ENCODE measurements around the gene BTG4. TPM values are rescaled to one million over a fixed set of nuclear protein-coding genes. Genes with fewer than 3 reads are reported as not detected.
A peak's percentile ranks its signal among the peaks of the same experiment; 100 is the strongest.

BTG4 gene
- total and polyA plus RNA-seq, 2 experiments from 2014 or later: 0.33 TPM; not detected in 1

DNA sequence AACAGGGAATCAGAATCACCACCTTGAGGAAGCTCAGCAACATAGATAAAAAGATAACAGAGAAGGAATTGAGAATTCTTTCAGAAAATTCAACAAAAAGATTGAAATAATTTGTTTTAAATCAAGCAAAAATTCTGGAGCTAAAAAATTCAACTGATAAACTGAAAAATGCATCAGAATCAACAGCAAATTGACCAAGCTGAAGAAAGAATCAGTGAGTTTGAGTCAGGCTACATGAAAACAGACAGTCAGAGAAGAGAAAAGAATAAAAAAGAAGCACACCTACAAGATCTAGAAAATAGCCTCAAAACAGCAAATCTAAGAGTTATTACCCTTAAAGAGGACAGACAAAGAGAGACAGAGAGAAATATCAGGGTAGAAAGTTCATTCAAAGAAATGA lies 28.8 kb downstream of the BTG4 start:
- in situ Hi-C loops (cut with MboI): no loop called here
- H3K36me3 ChIP-seq (ENCODE audit: low read depth): no peaks in the 10 kb centered on the region
- H4K20me1 ChIP-seq (ENCODE audit: insufficient read depth): no peaks in the 10 kb centered on the region
- H3K9me3 ChIP-seq (ENCODE audit: low read depth): peaks cover 3% of the 10 kb centered on the region
- DNase-seq: no peak
- no peak overlapping the region for H2AFZ ChIP-seq
- no peak overlapping the region for H3K27ac ChIP-seq
- no peak for TF ChIP-seq EZH2 (IDR thresholded peaks at IDR 0.05; ENCODE audit: insufficient read depth, poor library complexity, severe bottlenecking)
- TF ChIP-seq EZH2phosphoT487 (IDR thresholded peaks at IDR 0.05; ENCODE audit: insufficient read depth, low read depth): no peak
- no peaks in the 10 kb centered on the region for H3K9me2 ChIP-seq (ENCODE audit: insufficient read depth)
- H3K4me1 ChIP-seq (ENCODE audit: insufficient read depth): no peaks in the 10 kb centered on the region
- H3K4me3 ChIP-seq: no peak overlapping the region
- no peak overlapping the region for H3K9ac ChIP-seq
- H3F3A ChIP-seq (ENCODE audit: insufficient read depth): peaks cover 12% of the 10 kb centered on the region; the same call in 1 of the 2 replicates
- H3K79me2 ChIP-seq (ENCODE audit: insufficient read depth): no peaks in the 10 kb centered on the region
- no peaks in the 10 kb centered on the region for H3K27me3 ChIP-seq (replicated peaks; ENCODE audit: insufficient read depth)
- H3K4me2 ChIP-seq (ENCODE audit: unreplicated experiment): no peak overlapping the region

DNA sequence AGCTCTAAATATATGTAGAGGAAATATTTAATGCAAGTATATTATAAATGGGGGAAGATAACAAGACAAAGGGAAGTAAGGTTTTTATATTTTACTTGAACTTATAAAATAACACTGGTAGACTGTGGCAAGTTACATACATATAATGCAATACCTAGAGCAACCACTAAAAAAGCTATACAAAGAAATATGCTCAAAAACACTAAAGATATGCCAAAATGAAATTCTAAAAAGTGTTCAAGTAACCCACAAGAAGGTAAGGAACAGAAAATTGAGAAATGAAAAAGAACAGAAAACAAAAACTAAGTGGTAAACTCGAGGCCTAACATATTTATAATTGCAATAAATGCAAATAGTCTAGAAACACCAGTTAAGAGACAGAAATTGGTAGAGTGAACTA lies 32.5 kb downstream of the BTG4 start:
- no peak for DNase-seq
- no peak overlapping the region for H3K4me2 ChIP-seq (ENCODE audit: unreplicated experiment)

DNA sequence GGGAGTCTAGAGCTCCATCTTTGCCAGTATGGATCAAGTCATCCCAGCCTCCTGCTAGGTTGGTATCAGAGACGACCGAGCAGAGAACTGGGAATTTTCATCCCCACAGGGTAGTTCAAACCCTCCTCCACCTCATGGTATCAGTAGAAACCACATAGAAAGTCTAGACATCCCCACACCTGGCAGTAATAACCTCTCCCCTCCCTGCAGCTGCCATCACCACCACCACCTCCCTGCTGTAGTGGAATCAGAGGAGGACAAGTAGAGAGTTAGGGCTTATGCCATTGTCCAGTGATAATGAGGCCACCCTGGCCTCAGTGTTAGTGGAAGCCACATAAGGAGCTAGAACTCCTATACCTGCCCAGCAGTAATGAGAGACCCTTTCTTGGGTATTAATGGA lies 34.3 kb downstream of the BTG4 start:
- Histone ChIP-seq H3K27ac (no peak overlapping the region), H3K79me2 (ENCODE audit: insufficient read depth) (no peaks in the 10 kb centered on the region), H2AFZ (no peak overlapping the region), H3K4me2 (ENCODE audit: unreplicated experiment) (no peak overlapping the region), H3K4me1 (ENCODE audit: insufficient read depth) (peaks cover 12% of the 10 kb centered on the region; the same call in 1 of the 2 replicates), H3K36me3 (ENCODE audit: low read depth) (no peaks in the 10 kb centered on the region), H3K4me3 (no peak overlapping the region), H3F3A (ENCODE audit: insufficient read depth) (peaks cover 23% of the 10 kb centered on the region), H3K9ac (no peak overlapping the region), H3K27me3 (replicated peaks; ENCODE audit: insufficient read depth) (no peaks in the 10 kb centered on the region), H3K9me3 (ENCODE audit: low read depth) (no peaks in the 10 kb centered on the region), H4K20me1 (ENCODE audit: insufficient read depth) (no peaks in the 10 kb centered on the region), H3K9me2 (ENCODE audit: insufficient read depth) (no peaks in the 10 kb centered on the region)
- 95 to 97% methylated on average over 2 of the region's 2 CpGs for WGBS, 2 experiments (ENCODE audit: low coverage in 1 of 2, low lambda C conversion rate in 2 of 2, missing lambda C conversion rate in 2 of 2)
- in situ Hi-C loops (cut with MboI): no loop called here
- DNase-seq: no peak
- TF ChIP-seq EZH2phosphoT487 (IDR thresholded peaks at IDR 0.05; ENCODE audit: insufficient read depth, low read depth): no peak
- no peak for TF ChIP-seq EZH2 (IDR thresholded peaks at IDR 0.05; ENCODE audit: insufficient read depth, poor library complexity, severe bottlenecking)

More for the DNA sequence above, 32.5 kb downstream of the BTG4 start:
- H3K9me3 ChIP-seq (ENCODE audit: low read depth): no peaks in the 10 kb centered on the region
- no peaks in the 10 kb centered on the region for H3K9me2 ChIP-seq (ENCODE audit: insufficient read depth)
- no peak overlapping the region for H3K4me3 ChIP-seq
- H3K27ac ChIP-seq: no peak overlapping the region
- no peak for TF ChIP-seq EZH2phosphoT487 (IDR thresholded peaks at IDR 0.05; ENCODE audit: insufficient read depth, low read depth)
- no peak for TF ChIP-seq EZH2 (IDR thresholded peaks at IDR 0.05; ENCODE audit: insufficient read depth, poor library complexity, severe bottlenecking)
- peaks cover 12% of the 10 kb centered on the region; the same call in 1 of the 2 replicates for H3K4me1 ChIP-seq (ENCODE audit: insufficient read depth)
- H4K20me1 ChIP-seq (ENCODE audit: insufficient read depth): no peaks in the 10 kb centered on the region
- no peaks in the 10 kb centered on the region for H3K27me3 ChIP-seq (replicated peaks; ENCODE audit: insufficient read depth)
- H3F3A ChIP-seq (ENCODE audit: insufficient read depth): peaks cover 23% of the 10 kb centered on the region
- H2AFZ ChIP-seq: no peak overlapping the region
- H3K36me3 ChIP-seq (ENCODE audit: low read depth): no peaks in the 10 kb centered on the region
- WGBS, 2 experiments (ENCODE audit: low coverage in 1 of 2, low lambda C conversion rate in 2 of 2, missing lambda C conversion rate in 2 of 2): 77 to 83% methylated on average over 1 of the region's 1 CpG
- H3K79me2 ChIP-seq (ENCODE audit: insufficient read depth): no peaks in the 10 kb centered on the region
- no peak overlapping the region for H3K9ac ChIP-seq
- in situ Hi-C loops (cut with MboI): no loop called here

DNA sequence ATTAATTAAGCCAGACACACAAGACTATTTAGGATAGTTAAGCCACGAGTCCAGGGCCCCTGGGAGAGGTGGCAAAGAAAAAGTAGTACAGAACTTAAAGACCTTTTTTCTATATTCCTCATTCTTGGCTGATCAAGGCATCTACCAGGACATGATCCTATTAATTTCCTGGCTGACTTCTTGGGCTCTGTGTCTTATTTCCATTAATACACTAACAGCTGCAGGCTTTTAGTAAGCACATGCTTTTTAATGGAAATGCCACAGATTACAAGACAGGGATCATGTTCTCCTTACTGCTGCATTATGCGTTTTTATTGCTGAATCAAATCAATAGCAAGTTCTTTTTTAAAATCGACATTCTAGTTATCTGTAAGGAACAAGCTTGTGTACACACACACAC lies 35.2 kb downstream of the BTG4 start:
- Histone ChIP-seq H3K9me3 (ENCODE audit: low read depth) (no peaks in the 10 kb centered on the region), H3K9me2 (ENCODE audit: insufficient read depth) (no peaks in the 10 kb centered on the region), H3K27ac (no peak overlapping the region), H3K4me3 (no peak overlapping the region), H3K9ac (no peak overlapping the region), H3K36me3 (ENCODE audit: low read depth) (no peaks in the 10 kb centered on the region), H3K79me2 (ENCODE audit: insufficient read depth) (no peaks in the 10 kb centered on the region), H4K20me1 (ENCODE audit: insufficient read depth) (no peaks in the 10 kb centered on the region), H3K4me1 (ENCODE audit: insufficient read depth) (peaks cover 12% of the 10 kb centered on the region; the same call in 1 of the 2 replicates), H2AFZ (no peak overlapping the region), H3K4me2 (ENCODE audit: unreplicated experiment) (no peak overlapping the region), H3K27me3 (replicated peaks; ENCODE audit: insufficient read depth) (no peaks in the 10 kb centered on the region), H3F3A (ENCODE audit: insufficient read depth) (peaks cover 23% of the 10 kb centered on the region)
- no peak for TF ChIP-seq EZH2phosphoT487 (IDR thresholded peaks at IDR 0.05; ENCODE audit: insufficient read depth, low read depth)
- TF ChIP-seq EZH2 (IDR thresholded peaks at IDR 0.05; ENCODE audit: insufficient read depth, poor library complexity, severe bottlenecking): no peak
- WGBS, 2 experiments (ENCODE audit: low coverage in 1 of 2, low lambda C conversion rate in 2 of 2, missing lambda C conversion rate in 2 of 2): 34 to 36% methylated on average over 3 of the region's 3 CpGs
- in situ Hi-C loops (cut with MboI): no loop called here
- no peak for DNase-seq

DNA sequence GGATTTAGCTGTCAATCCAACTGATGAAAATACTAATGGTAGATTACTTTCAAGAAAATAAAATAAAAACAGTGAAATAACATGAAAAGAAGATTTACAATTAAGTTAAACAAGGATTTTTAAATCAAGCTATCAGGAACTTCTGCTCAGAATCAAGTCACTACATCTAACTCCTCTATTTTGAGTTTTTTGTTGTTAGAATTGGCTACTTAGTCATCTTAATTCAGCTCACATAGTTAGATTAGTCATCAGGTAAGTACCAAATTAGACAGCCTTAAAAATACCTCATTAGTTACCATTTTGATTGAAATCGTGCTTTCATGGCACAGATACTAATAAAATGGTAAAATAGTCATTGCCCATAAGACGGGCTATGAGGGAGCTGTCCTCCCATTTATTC lies 35.8 kb downstream of the BTG4 start:
- Histone ChIP-seq H2AFZ (no peak overlapping the region), H3K27me3 (replicated peaks; ENCODE audit: insufficient read depth) (no peaks in the 10 kb centered on the region), H3K4me2 (ENCODE audit: unreplicated experiment) (no peak overlapping the region), H3K4me3 (no peak overlapping the region), H4K20me1 (ENCODE audit: insufficient read depth) (no peaks in the 10 kb centered on the region), H3K9me2 (ENCODE audit: insufficient read depth) (no peaks in the 10 kb centered on the region), H3K79me2 (ENCODE audit: insufficient read depth) (no peaks in the 10 kb centered on the region), H3K4me1 (ENCODE audit: insufficient read depth) (peaks cover 12% of the 10 kb centered on the region; the same call in 1 of the 2 replicates), H3K36me3 (ENCODE audit: low read depth) (no peaks in the 10 kb centered on the region), H3K27ac (no peak overlapping the region), H3K9ac (no peak overlapping the region), H3F3A (ENCODE audit: insufficient read depth) (peaks cover 23% of the 10 kb centered on the region), H3K9me3 (ENCODE audit: low read depth) (no peaks in the 10 kb centered on the region)
- in situ Hi-C loops (cut with MboI): no loop called here
- 14 to 20% methylated on average over 2 of the region's 2 CpGs for WGBS, 2 experiments (ENCODE audit: low coverage in 1 of 2, low lambda C conversion rate in 2 of 2, missing lambda C conversion rate in 2 of 2)
- peak; percentile 56 for DNase-seq
- TF ChIP-seq EZH2 (IDR thresholded peaks at IDR 0.05; ENCODE audit: insufficient read depth, poor library complexity, severe bottlenecking) (no peak), EZH2phosphoT487 (IDR thresholded peaks at IDR 0.05; ENCODE audit: insufficient read depth, low read depth) (no peak)

All from GM23248 (cell line).